BLaER1 treated with 17β-estradiol and CSF1 and Interleukin-3, amounts not matched to agents 10 nM and 100 nM (cell line): ENCODE results near the gene AGTRAP.

Experiments
- H3K27ac ChIP-seq, 11 experiments: shearing (Covaris generic); formaldehyde crosslinking; 2 replicates each; pipeline ENCODE4 v1.8.1; 2022
- H3K27me3 ChIP-seq, 11 experiments: shearing (Covaris generic); formaldehyde crosslinking; 2 replicates each; pipeline ENCODE4 v1.8.1; 2022
- H3K36me3 ChIP-seq, 11 experiments: shearing (Covaris generic); formaldehyde crosslinking; 2 replicates each; pipeline ENCODE4 v1.8.1; 2022
- H3K4me1 ChIP-seq, 10 experiments: shearing (Covaris generic); formaldehyde crosslinking; 2 replicates each; pipeline ENCODE4 v1.8.1; 2022
- H3K4me2 ChIP-seq, 11 experiments: shearing (Covaris generic); formaldehyde crosslinking; 2 replicates each; pipeline ENCODE4 v1.8.1; 2022
- H3K4me3 ChIP-seq, 10 experiments: shearing (Covaris generic); formaldehyde crosslinking; 2 replicates each; pipeline ENCODE4 v1.8.1; 2022
- H3K9ac ChIP-seq, 11 experiments: shearing (Covaris generic); formaldehyde crosslinking; 2 replicates each; pipeline ENCODE4 v1.8.1; 2022
- H3K9me3 ChIP-seq, 11 experiments: shearing (Covaris generic); formaldehyde crosslinking; replicated peaks in 1 of 11; 2 replicates each; pipeline ENCODE4 v1.8.1; 2022
- H4K20me1 ChIP-seq, 11 experiments: shearing (Covaris generic); formaldehyde crosslinking; 2 replicates each; pipeline ENCODE4 v1.8.1; 2022
- Cebpa-rat ChIP-seq, 11 experiments: shearing (Covaris generic); IDR thresholded peaks; 2 replicates each; pipeline ENCODE4 v1.8.1; 2022

AGTRAP gene

GRCh38 chr1:11711490-11711889 is 24.4 kb upstream of the AGTRAP start:
- Histone ChIP-seq H3K36me3 (peaks cover 0 to 96% (median 83%) of the 10 kb centered on the region in 11 experiments; a peak in 18 of 22 replicates), H3K9me3 (no peaks in the 10 kb centered on the region), H3K4me1 (peaks cover 14 to 31% (median 30%) of the 10 kb centered on the region in 10 experiments), H3K4me3 (no peak overlapping the region), H4K20me1 (peaks cover 0 to 39% (median 22%) of the 10 kb centered on the region in 11 experiments; a peak in 15 of 22 replicates), H3K27ac (no peak overlapping the region), H3K4me2 (no peak overlapping the region), H3K9ac (0 out of 22 replicates have a peak overlapping the region, but pooled peaks of 1 of the 11 experiments have one; percentile 24), H3K27me3 (no peaks in the 10 kb centered on the region)
- TF ChIP-seq Cebpa-rat (IDR thresholded peaks at IDR 0.05): no peak

- Histone ChIP-seq H3K9me3 (no peaks in the 10 kb centered on the region), H3K4me1 (peaks cover 11 to 23% (median 22%) of the 10 kb centered on the region in 10 experiments), H3K4me2 (no peak overlapping the region), H3K4me3 (no peak overlapping the region), H3K27me3 (no peaks in the 10 kb centered on the region), H3K27ac (0 out of 22 replicates have a peak overlapping the region, but pooled peaks of 1 of the 11 experiments have one; percentile 12), H4K20me1 (peaks cover 0 to 31% (median 19%) of the 10 kb centered on the region in 11 experiments; a peak in 14 of 22 replicates), H3K9ac (peak overlapping the region in 1 of 11 experiments; percentile 24; a peak in 1 of 22 replicates), H3K36me3 (peaks cover 0 to 96% (median 88%) of the 10 kb centered on the region in 11 experiments; a peak in 18 of 22 replicates)
- no peak for TF ChIP-seq Cebpa-rat (IDR thresholded peaks at IDR 0.05)
These were observed 23.7 kb upstream of the AGTRAP start for GRCh38 chr1:11712285-11712684.

GRCh38 chr1:11713095-11713494 is 22.8 kb upstream of the AGTRAP start:
- H3K9me3 ChIP-seq: no peaks in the 10 kb centered on the region
- H3K27me3 ChIP-seq: no peaks in the 10 kb centered on the region
- H3K4me3 ChIP-seq: no peak overlapping the region
- peaks cover 0 to 23% (median 11%) of the 10 kb centered on the region in 11 experiments; a peak in 13 of 22 replicates for H4K20me1 ChIP-seq
- H3K9ac ChIP-seq: no peak overlapping the region
- no peak for TF ChIP-seq Cebpa-rat (IDR thresholded peaks at IDR 0.05)
- no peak overlapping the region for H3K27ac ChIP-seq
- peaks cover 3 to 18% (median 15%) of the 10 kb centered on the region in 10 experiments for H3K4me1 ChIP-seq
- no peak overlapping the region for H3K4me2 ChIP-seq
- peaks cover 0 to 100% (median 90%) of the 10 kb centered on the region in 11 experiments; a peak in 18 of 22 replicates for H3K36me3 ChIP-seq

- H3K9me3 ChIP-seq: no peaks in the 10 kb centered on the region
- H3K27me3 ChIP-seq: no peaks in the 10 kb centered on the region
- H3K4me3 ChIP-seq: no peak overlapping the region
- H3K27ac ChIP-seq: peak overlapping the region in 2 of 11 experiments; percentile 8 to 27; a peak in 2 of 22 replicates
- TF ChIP-seq Cebpa-rat (IDR thresholded peaks at IDR 0.05): no peak
- no peak overlapping the region for H3K4me2 ChIP-seq
- peaks cover 0 to 7% (median 0%) of the 10 kb centered on the region in 11 experiments; a peak in 3 of 22 replicates for H4K20me1 ChIP-seq
- peaks cover 9 to 20% (median 16%) of the 10 kb centered on the region in 10 experiments; a peak in 18 of 20 replicates for H3K4me1 ChIP-seq
- H3K36me3 ChIP-seq: peaks cover 0 to 83% (median 72%) of the 10 kb centered on the region in 11 experiments; a peak in 18 of 22 replicates
- H3K9ac ChIP-seq: peak overlapping the region in 3 of 11 experiments; percentile 5 to 18 (median 13); a peak in 2 of 22 replicates
These were observed 20.9 kb upstream of the AGTRAP start for GRCh38 chr1:11714831-11715575.

GRCh38 chr1:11719313-11720032 is 16.5 kb upstream of the AGTRAP start:
- Histone ChIP-seq H3K9ac (peak overlapping the region; percentile 58 to 84 (median 81); a peak in 21 of 22 replicates), H3K4me3 (peak overlapping the region; percentile 1 to 69 (median 52); a peak in 18 of 20 replicates), H3K27ac (peak overlapping the region; percentile 38 to 92 (median 86); a peak in 21 of 22 replicates), H3K9me3 (no peaks in the 10 kb centered on the region), H3K4me2 (peak overlapping the region; percentile 66 to 87 (median 83)), H3K27me3 (no peaks in the 10 kb centered on the region), H3K4me1 (peaks cover 17 to 47% (median 34%) of the 10 kb centered on the region in 10 experiments; a peak in 18 of 20 replicates), H4K20me1 (no peaks in the 10 kb centered on the region), H3K36me3 (peaks cover 0 to 83% (median 77%) of the 10 kb centered on the region in 11 experiments; a peak in 17 of 22 replicates)
- TF ChIP-seq Cebpa-rat (IDR thresholded peaks at IDR 0.05): peak in 4 of 11 experiments; percentile 43 to 93 (median 62); a peak in 7 of 22 replicates

- Histone ChIP-seq H4K20me1 (no peaks in the 10 kb centered on the region), H3K4me2 (peak overlapping the region; percentile 66 to 87 (median 83)), H3K9me3 (no peaks in the 10 kb centered on the region), H3K27me3 (no peaks in the 10 kb centered on the region), H3K36me3 (peaks cover 0 to 83% (median 77%) of the 10 kb centered on the region in 11 experiments; a peak in 17 of 22 replicates), H3K4me1 (peaks cover 21 to 52% (median 39%) of the 10 kb centered on the region in 10 experiments), H3K27ac (peak overlapping the region in 9 of 11 experiments; percentile 84 to 92 (median 89); a peak in 18 of 22 replicates), H3K4me3 (peak overlapping the region in 7 of 10 experiments; percentile 45 to 69 (median 57); a peak in 12 of 20 replicates), H3K9ac (peak overlapping the region in 9 of 11 experiments; percentile 71 to 84 (median 81); a peak in 17 of 22 replicates)
- TF ChIP-seq Cebpa-rat (IDR thresholded peaks at IDR 0.05): no peak
These were observed 15.9 kb upstream of the AGTRAP start for GRCh38 chr1:11720033-11720376.

- Histone ChIP-seq H3K4me3 (peak overlapping the region in 2 of 10 experiments; percentile 47 to 69; a peak in 2 of 20 replicates), H3K4me1 (peaks cover 27 to 57% (median 44%) of the 10 kb centered on the region in 10 experiments), H3K9me3 (no peaks in the 10 kb centered on the region), H3K36me3 (peaks cover 0 to 83% (median 73%) of the 10 kb centered on the region in 11 experiments; a peak in 17 of 22 replicates), H3K9ac (peak overlapping the region in 9 of 11 experiments; percentile 46 to 84 (median 81); a peak in 17 of 22 replicates), H3K27ac (peak overlapping the region in 8 of 11 experiments; percentile 84 to 92 (median 90); a peak in 14 of 22 replicates), H4K20me1 (no peaks in the 10 kb centered on the region), H3K4me2 (peak overlapping the region in 10 of 11 experiments; percentile 66 to 87 (median 84); a peak in 19 of 22 replicates), H3K27me3 (no peaks in the 10 kb centered on the region)
- TF ChIP-seq Cebpa-rat (IDR thresholded peaks at IDR 0.05): no peak
These were observed 15.4 kb upstream of the AGTRAP start for GRCh38 chr1:11720525-11720924.

GRCh38 chr1:11721311-11721710 is 14.6 kb upstream of the AGTRAP start:
- Histone ChIP-seq H3K9ac (peak overlapping the region in 9 of 11 experiments; percentile 46 to 84 (median 81); a peak in 9 of 22 replicates), H4K20me1 (no peaks in the 10 kb centered on the region), H3K36me3 (peaks cover 0 to 78% (median 66%) of the 10 kb centered on the region in 11 experiments; a peak in 16 of 22 replicates), H3K4me3 (no peak overlapping the region), H3K4me1 (peaks cover 34 to 65% (median 52%) of the 10 kb centered on the region in 10 experiments), H3K4me2 (peak overlapping the region in 6 of 11 experiments; percentile 77 to 87 (median 84); a peak in 5 of 22 replicates), H3K9me3 (no peaks in the 10 kb centered on the region), H3K27me3 (no peaks in the 10 kb centered on the region), H3K27ac (peak overlapping the region in 6 of 11 experiments; percentile 84 to 92 (median 88); a peak in 10 of 22 replicates)
- no peak for TF ChIP-seq Cebpa-rat (IDR thresholded peaks at IDR 0.05)
